Measurements from ENCODE around the gene CASZ1.

The CASZ1 gene

DNA sequence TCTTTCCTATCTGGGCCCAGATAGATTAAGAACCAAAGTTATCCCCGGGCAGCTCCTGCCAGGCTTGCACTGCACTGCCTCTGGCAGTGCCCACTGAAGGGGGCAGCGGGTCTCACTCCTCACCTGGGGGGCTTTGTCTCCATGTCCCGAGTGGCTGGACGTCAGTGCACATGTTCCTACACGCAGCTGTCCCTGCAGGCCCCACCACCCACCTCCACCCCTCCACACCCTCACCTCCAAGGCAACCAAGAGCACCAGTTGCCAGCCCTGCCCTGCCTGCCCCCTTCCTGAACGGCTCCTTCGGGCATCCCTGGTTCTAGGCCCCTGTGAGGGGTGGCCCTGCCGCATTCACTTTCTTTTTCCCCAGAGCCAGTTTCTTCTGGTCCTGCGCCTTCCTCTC is 174.5 kb downstream of the CASZ1 start:
- no peaks in the 10 kb centered on the region for H3K4me1 Mint-ChIP-seq
- no peaks in the 10 kb centered on the region for H3K27me3 Mint-ChIP-seq
- no peak overlapping the region for H3K4me3 Mint-ChIP-seq
- H3K36me3 Mint-ChIP-seq, result peaks cover 9% of the 10 kb centered on the region
- no peaks in the 10 kb centered on the region for H3K9me3 Mint-ChIP-seq
- no peak overlapping the region for H3K27ac Mint-ChIP-seq

DNA sequence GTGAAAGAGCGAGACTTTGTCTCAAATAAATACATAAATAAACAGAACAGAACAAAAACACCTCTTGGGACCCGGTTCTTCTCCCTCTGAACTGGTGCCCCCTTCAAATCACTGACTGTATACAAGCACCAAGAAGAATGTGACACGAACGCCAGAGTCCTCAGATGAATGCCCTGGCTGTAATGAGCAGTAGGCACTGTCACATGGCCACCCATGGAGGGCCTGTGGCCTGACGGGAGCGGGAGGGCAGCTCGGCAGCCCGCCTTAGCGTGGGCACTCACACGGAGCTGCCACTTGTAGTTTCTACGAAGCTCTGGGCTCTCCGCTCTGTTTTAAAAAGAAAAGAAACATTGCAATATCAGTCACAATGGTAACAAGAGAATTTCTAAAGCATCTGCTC is 175.7 kb downstream of the CASZ1 start:
- no peaks in the 10 kb centered on the region for H3K4me1 Mint-ChIP-seq
- no peak overlapping the region for H3K27ac Mint-ChIP-seq
- no peaks in the 10 kb centered on the region for H3K9me3 Mint-ChIP-seq
- H3K36me3 Mint-ChIP-seq, result peaks cover 9% of the 10 kb centered on the region
- no peak overlapping the region for H3K4me3 Mint-ChIP-seq
- H3K27me3 Mint-ChIP-seq, result no peaks in the 10 kb centered on the region

DNA sequence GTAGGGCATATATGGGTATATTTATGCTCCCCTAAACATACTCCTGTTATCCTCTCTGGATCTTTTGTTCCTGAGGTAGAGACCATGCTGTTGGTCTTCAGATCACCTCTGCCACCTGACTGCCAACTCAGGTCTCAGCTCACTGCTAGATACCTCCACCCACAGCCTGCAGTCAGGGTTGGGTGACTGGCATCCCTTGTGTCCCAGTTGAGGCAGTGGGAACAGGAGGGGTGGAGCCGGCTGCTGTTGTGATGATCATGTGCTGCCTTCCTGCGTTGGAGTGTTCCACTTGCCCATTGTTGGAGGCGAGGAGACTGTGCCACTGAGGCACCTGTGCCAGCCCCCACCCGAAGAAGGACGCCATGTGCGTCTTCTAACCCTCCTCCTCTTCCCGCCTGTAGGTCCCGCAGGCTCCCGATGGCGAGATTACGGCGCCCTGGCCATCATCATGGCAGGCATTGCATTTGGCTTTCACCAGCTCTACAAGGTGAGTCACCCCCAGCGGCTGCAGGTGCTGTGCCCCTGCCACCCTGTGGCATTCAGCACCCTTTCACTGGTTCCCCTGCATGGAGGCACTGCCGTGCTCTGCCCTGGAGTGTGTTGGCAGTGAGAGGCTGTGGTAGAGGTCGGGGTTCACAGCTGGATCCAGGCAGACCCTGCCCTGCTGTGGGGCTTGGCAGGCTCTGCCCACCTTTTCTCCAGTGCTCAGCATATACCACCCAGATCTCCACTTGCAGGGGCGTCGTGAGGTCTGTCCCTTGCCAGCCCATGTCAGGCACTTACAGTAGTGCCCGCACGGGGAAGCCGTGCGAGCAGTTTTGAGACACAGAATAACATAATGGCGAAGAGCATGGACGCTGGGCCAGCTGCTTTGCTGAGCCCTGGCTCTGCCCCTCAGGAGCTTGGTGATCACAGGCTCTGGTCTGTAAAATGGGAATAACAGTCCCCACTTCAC is 178.2 kb downstream of the CASZ1 start:
- Mint-ChIP-seq H3K4me1 (no peaks in the 10 kb centered on the region), H3K36me3 (peaks cover 4% of the 10 kb centered on the region), H3K27me3 (no peaks in the 10 kb centered on the region), H3K9me3 (no peaks in the 10 kb centered on the region), H3K4me3 (no peak overlapping the region), H3K27ac (no peak overlapping the region)

- H3K27ac Mint-ChIP-seq, result no peak overlapping the region
These were observed 179.1 kb downstream of the CASZ1 start for GRCh38 chr1:10617318-10617717.

GRCh38 chr1:10616696-10617095 is 179.8 kb downstream of the CASZ1 start:
- Mint-ChIP-seq H3K4me1 (no peaks in the 10 kb centered on the region), H3K27ac (no peak overlapping the region), H3K4me3 (no peak overlapping the region), H3K9me3 (no peaks in the 10 kb centered on the region), H3K27me3 (no peaks in the 10 kb centered on the region), H3K36me3 (no peaks in the 10 kb centered on the region)

More at GRCh38 chr1:10617318-10617717, 179.1 kb downstream of the CASZ1 start:
- H3K9me3 Mint-ChIP-seq, result no peaks in the 10 kb centered on the region
- H3K4me1 Mint-ChIP-seq, result no peaks in the 10 kb centered on the region
- no peak overlapping the region for H3K4me3 Mint-ChIP-seq
- H3K36me3 Mint-ChIP-seq, result peaks cover 3% of the 10 kb centered on the region
- H3K27me3 Mint-ChIP-seq, result no peaks in the 10 kb centered on the region

DNA sequence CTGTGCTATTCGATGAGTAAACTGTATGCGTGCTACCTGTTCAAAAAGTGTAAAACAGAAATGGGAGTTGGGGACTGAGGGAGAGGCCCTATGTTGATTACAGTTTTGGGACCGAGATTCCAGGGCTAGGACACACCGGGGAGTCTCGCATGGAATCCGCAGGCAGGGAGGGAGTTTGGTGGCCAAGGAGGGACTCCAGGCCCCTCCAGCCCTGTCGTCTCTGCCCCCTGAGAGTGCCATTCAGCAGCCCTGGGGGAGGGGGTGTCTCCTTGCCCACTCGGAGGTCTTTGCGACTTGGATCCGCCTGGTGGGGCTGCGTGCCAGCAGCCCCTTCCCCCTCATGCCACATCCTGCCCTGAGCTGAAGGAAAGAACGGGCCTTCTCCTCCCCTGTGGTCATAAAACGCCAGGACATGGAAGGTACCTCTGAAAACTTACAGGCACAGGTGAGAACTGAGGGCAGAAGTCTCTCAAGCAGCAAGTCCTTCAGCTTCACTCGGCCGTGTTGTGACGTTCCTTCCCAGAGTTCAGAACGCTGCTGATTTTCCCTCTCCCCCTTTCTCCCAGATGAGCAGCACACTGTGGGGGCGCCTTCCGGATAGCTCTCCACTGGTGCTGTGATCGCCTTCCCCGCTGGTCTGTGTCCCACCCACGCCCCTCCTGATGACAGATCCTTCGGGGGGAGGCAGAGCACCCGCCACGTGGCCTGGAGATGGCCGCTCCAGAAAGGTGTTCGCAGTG is 180.3 kb downstream of the CASZ1 start:
- no peaks in the 10 kb centered on the region for H3K36me3 Mint-ChIP-seq

GRCh38 chr1:10615332-10615731 is 181.1 kb downstream of the CASZ1 start:
- H3K36me3 Mint-ChIP-seq, result no peaks in the 10 kb centered on the region
- H3K27ac Mint-ChIP-seq, result no peak overlapping the region
- no peaks in the 10 kb centered on the region for H3K27me3 Mint-ChIP-seq
- H3K4me1 Mint-ChIP-seq, result no peaks in the 10 kb centered on the region
- no peak overlapping the region for H3K4me3 Mint-ChIP-seq
- H3K9me3 Mint-ChIP-seq, result no peaks in the 10 kb centered on the region

More for the DNA sequence above, 180.3 kb downstream of the CASZ1 start:
- no peaks in the 10 kb centered on the region for H3K9me3 Mint-ChIP-seq
- H3K4me3 Mint-ChIP-seq, result no peak overlapping the region
- no peaks in the 10 kb centered on the region for H3K4me1 Mint-ChIP-seq
- no peak overlapping the region for H3K27ac Mint-ChIP-seq
- no peaks in the 10 kb centered on the region for H3K27me3 Mint-ChIP-seq

GRCh38 chr1:10614377-10615225 is 181.8 kb downstream of the CASZ1 start:
- no peak overlapping the region for H3K27ac Mint-ChIP-seq
- H3K36me3 Mint-ChIP-seq, result no peaks in the 10 kb centered on the region
- H3K4me1 Mint-ChIP-seq, result no peaks in the 10 kb centered on the region
- no peak overlapping the region for H3K4me3 Mint-ChIP-seq
- no peaks in the 10 kb centered on the region for H3K27me3 Mint-ChIP-seq
- no peaks in the 10 kb centered on the region for H3K9me3 Mint-ChIP-seq

DNA sequence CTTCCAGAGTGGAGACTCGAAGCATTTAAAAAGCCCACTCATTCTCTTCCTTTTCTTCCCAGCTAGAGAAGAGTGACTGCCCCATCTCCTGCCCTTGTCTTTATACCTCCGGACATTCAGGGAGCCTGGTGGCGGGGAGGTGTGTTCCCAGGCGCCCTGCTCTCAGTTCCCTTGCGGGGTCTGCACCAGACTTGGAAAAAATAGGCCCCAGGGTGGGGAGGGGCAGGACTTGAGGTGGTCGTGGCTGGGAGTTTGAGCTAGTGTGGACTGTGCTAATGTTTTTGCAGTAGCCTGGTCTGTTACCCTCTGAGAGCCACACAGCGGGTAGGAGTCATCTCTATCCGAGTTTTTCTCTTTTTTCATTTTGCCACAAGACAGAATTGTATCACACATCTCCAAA is 182.6 kb downstream of the CASZ1 start:
- Mint-ChIP-seq H3K36me3 (peaks cover 1% of the 10 kb centered on the region), H3K9me3 (no peaks in the 10 kb centered on the region), H3K4me3 (no peak overlapping the region), H3K27me3 (no peaks in the 10 kb centered on the region), H3K27ac (no peak overlapping the region), H3K4me1 (no peaks in the 10 kb centered on the region)

- Mint-ChIP-seq H3K9me3 (no peaks in the 10 kb centered on the region), H3K4me3 (no peak overlapping the region), H3K27me3 (no peaks in the 10 kb centered on the region), H3K4me1 (no peaks in the 10 kb centered on the region), H3K36me3 (peaks cover 4% of the 10 kb centered on the region), H3K27ac (no peak overlapping the region)
These were observed 183.1 kb downstream of the CASZ1 start for GRCh38 chr1:10613340-10613739.

DNA sequence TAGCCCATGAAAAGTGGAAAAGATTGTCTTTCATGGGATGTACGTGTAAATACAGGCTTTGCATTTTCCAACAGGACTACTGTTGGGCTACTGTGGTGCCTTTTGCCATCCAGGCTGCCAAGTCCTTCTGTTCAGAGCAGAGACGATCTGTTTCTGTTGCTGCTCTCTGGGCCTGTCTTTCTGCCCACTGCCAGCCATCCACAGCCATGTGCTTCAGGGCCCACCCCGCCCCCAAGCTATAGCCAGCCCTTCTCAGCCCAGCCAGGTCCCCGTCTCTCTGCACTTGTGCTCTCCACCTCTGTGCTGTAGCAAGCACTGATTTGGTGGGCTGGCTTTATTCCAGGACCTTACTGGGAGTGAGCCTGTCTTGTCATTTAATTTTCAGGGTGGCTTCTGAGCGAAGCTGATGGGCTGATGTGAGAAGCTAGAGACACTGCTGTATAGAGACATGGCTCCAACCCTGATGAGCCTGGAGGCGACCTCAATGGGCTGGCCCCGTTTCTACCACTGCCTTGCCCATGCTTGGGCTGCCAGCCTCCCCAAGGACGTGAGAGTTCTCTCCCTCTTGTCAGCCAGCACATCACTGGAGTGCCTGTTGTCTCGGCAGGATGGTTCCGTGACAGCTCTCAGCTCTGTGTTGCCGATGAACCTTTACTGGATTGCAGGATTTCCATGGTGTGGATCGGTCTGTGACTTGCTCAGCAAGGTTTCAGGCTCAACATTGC is 183.8 kb downstream of the CASZ1 start:
- no peaks in the 10 kb centered on the region for H3K27me3 Mint-ChIP-seq
- H3K36me3 Mint-ChIP-seq, result peaks cover 4% of the 10 kb centered on the region
- H3K4me1 Mint-ChIP-seq, result no peaks in the 10 kb centered on the region
- no peak overlapping the region for H3K4me3 Mint-ChIP-seq
- H3K27ac Mint-ChIP-seq, result peak overlapping the region; percentile 46
- H3K9me3 Mint-ChIP-seq, result no peaks in the 10 kb centered on the region

DNA sequence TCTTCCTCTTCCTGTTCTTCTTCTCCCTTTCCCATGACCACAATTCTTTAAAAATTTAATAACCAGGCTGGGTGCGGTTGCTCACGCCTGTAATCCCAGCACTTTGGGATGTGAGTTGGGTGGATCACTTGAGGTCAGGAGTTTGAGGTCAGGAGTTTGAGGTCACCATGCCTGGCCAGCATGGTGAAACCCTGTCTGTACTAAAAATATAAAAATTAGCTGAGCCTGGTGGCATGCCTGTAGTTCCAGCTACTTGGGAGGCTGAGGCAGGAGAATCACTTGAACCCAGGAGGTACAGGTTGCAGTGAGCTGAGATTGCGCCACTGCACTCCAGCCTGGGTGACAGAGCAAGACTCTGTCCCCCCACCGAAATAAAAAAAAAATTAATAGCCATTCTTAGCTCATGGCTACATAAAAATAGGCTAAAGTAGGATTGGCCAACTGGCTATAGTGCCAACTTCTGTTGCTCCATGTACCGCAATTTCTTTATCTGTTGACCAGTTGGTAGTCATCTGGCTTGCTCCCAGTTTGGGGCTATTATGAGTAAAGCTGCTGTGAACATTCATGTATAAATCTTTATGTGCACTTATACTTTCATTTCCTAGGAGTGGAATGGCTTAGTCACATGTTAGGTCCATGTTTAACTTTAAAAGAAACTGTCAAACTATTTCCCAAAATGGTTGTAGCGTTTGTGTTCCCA is 185.4 kb downstream of the CASZ1 start:
- peaks cover 6% of the 10 kb centered on the region for H3K36me3 Mint-ChIP-seq
- no peaks in the 10 kb centered on the region for H3K9me3 Mint-ChIP-seq
- H3K27me3 Mint-ChIP-seq, result no peaks in the 10 kb centered on the region
- H3K4me1 Mint-ChIP-seq, result no peaks in the 10 kb centered on the region
- H3K27ac Mint-ChIP-seq, result no peak overlapping the region
- H3K4me3 Mint-ChIP-seq, result no peak overlapping the region

DNA sequence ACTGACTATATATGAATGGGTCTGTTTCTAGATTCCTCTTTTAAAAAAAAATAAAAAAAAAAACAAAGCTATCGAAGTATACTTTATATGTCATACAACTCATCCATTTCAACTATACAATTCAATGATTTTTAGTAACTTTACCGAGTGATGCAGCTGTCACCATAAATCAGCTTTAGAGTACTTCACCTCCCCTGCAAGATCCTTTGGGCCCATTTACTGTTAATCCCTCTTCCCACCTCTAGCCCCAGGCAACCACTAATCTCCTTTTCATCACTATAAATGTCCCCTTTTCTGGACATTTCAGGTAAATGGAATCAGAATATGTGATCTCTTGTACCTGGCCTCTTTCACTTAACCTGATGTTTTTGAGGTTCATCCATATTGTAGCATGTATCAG is 187.8 kb downstream of the CASZ1 start:
- H3K36me3 Mint-ChIP-seq, result peaks cover 8% of the 10 kb centered on the region
- H3K27ac Mint-ChIP-seq, result no peak overlapping the region
- no peaks in the 10 kb centered on the region for H3K27me3 Mint-ChIP-seq
- H3K4me1 Mint-ChIP-seq, result no peaks in the 10 kb centered on the region
- no peaks in the 10 kb centered on the region for H3K9me3 Mint-ChIP-seq
- H3K4me3 Mint-ChIP-seq, result no peak overlapping the region

GRCh38 chr1:10607228-10607627 is 189.2 kb downstream of the CASZ1 start:
- no peak overlapping the region for H3K27ac Mint-ChIP-seq
- no peak overlapping the region for H3K4me3 Mint-ChIP-seq
- H3K27me3 Mint-ChIP-seq, result no peaks in the 10 kb centered on the region
- peaks cover 10% of the 10 kb centered on the region for H3K36me3 Mint-ChIP-seq
- no peaks in the 10 kb centered on the region for H3K9me3 Mint-ChIP-seq
- no peaks in the 10 kb centered on the region for H3K4me1 Mint-ChIP-seq

Measured in activated naive CD4-positive, alpha-beta T cell treated with anti-CD3 and anti-CD28 coated beads, Interleukin-2, amount 50 U/mL, for 24 hours (primary cell).